ENCODE results near the gene SMC4. TPM values are rescaled to one million over a fixed set of nuclear protein-coding genes. Genes with fewer than 3 reads are reported as not detected.

Gene SMC4
- total RNA-seq, 1 experiment from 2014 or later, result 183 TPM

DNA sequence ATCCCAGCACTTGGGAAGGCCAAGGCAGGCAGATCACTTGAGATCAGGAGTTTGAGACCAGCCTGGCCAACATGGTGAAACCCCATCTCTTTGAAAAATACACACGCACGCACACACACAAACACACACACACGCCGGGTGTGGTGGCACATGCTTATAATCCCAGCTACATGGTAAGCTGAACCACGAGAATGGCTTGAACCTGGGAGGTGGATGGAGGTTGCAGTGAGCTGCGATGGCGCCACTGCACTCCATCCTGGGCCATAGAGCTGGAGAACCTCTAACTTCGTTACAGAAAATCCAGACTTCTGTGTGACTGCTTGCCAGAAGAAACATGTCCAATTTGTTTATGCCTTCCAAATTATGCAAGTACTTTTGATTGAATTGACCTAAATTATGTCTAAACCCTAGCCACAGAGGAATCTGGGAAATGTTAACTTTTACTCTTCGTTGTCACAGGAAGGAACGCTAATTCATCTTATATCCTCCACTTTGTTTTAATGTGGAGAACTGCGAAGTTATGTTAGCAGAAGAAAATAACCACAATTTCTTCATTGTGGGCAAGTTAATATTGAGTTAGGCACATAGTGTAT, 28.5 kb downstream of the SMC4 start:
- Histone ChIP-seq H3K27ac (ENCODE audit: low read length) (no peak overlapping the region), H3K4me2 (ENCODE audit: low read length) (no peak overlapping the region), H3K9ac (ENCODE audit: low read length) (no peak overlapping the region), H3F3A (ENCODE audit: low read length, unreplicated experiment) (peaks cover 5% of the 10 kb centered on the region), H3K36me3 (ENCODE audit: low read depth, low read length) (peaks cover 93% of the 10 kb centered on the region), H3K9me2 (replicated peaks; ENCODE audit: low read length) (no peaks in the 10 kb centered on the region), H2AFZ (ENCODE audit: low read length) (no peak overlapping the region), H3K27me3 (ENCODE audit: low read length) (no peaks in the 10 kb centered on the region), H3K79me2 (ENCODE audit: low read length) (peaks cover 13% of the 10 kb centered on the region; the same call in 1 of the 2 replicates), H3K4me1 (ENCODE audit: insufficient read depth, low read length) (no peaks in the 10 kb centered on the region), H3K9me3 (ENCODE audit: low read length) (no peaks in the 10 kb centered on the region), H4K20me1 (ENCODE audit: low read length) (peaks cover 7% of the 10 kb centered on the region; the same call in 1 of the 2 replicates), H3K4me3 (ENCODE audit: low read length) (no peak overlapping the region)
- TF ChIP-seq EZH2 (IDR thresholded peaks at IDR 0.05; ENCODE audit: low read length, unreplicated experiment), result no peak
- no peak for TF ChIP-seq EZH2phosphoT487 (IDR thresholded peaks at IDR 0.05; ENCODE audit: borderline replicate concordance, low read length)
- TF ChIP-seq, protein P1, sequence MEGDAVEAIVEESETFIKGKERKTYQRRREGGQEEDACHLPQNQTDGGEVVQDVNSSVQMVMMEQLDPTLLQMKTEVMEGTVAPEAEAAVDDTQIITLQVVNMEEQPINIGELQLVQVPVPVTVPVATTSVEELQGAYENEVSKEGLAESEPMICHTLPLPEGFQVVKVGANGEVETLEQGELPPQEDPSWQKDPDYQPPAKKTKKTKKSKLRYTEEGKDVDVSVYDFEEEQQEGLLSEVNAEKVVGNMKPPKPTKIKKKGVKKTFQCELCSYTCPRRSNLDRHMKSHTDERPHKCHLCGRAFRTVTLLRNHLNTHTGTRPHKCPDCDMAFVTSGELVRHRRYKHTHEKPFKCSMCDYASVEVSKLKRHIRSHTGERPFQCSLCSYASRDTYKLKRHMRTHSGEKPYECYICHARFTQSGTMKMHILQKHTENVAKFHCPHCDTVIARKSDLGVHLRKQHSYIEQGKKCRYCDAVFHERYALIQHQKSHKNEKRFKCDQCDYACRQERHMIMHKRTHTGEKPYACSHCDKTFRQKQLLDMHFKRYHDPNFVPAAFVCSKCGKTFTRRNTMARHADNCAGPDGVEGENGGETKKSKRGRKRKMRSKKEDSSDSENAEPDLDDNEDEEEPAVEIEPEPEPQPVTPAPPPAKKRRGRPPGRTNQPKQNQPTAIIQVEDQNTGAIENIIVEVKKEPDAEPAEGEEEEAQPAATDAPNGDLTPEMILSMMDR (conservative IDR thresholded peaks at IDR 0.05; ENCODE audit: low read depth, low read length), result no peak
- DNase-seq, result no peak
- ChIA-PET POLR2A (ENCODE audit: unreplicated experiment) (no interaction called here), CTCF (no interaction called here)
- BruUV-seq (replicated peaks), result no TSS peak
- no peak for ATAC-seq
- intact Hi-C loops (cut with micrococcal nuclease), result no loop called here

DNA sequence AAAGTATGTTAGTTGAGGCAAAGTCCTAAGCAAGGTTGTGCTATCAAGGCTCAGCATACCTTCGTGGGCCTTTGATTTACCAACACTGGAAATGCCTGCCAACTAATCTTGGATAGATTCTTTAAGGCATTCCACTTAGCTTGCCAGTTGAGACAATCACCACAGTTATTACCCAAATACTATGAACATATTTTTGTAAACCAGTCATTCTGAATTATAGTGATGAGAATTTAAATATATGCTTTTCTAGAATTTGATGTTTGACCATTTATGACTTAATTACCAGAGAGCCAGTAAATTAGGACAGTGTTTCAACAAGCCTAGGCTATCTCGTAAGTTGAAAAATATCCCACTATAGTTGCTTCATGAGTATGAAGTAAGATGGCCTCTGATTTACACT, 34.6 kb downstream of the SMC4 start:
- ChIA-PET POLR2A (ENCODE audit: unreplicated experiment) (interaction anchor here (0.5 kb wide), 1 partner anchor 1059 kb away, joined by 4 read pairs; no protein-coding TSS in a partner anchor), CTCF (no interaction called here)
- peaks cover 8% of the 10 kb centered on the region for H3F3A ChIP-seq (ENCODE audit: low read length, unreplicated experiment)
- H3K9me3 ChIP-seq (ENCODE audit: low read length), result no peaks in the 10 kb centered on the region
- H3K9ac ChIP-seq (ENCODE audit: low read length), result no peak overlapping the region
- intact Hi-C loops (cut with micrococcal nuclease), result loop anchor here (10.0 kb wide), 1 partner anchor 51 kb away; no protein-coding TSS in a partner anchor
- peaks cover 81% of the 10 kb centered on the region for H3K36me3 ChIP-seq (ENCODE audit: low read depth, low read length)
- no TSS peak for BruUV-seq (replicated peaks)
- H3K4me3 ChIP-seq (ENCODE audit: low read length), result no peak overlapping the region
- H3K27me3 ChIP-seq (ENCODE audit: low read length), result no peaks in the 10 kb centered on the region
- H3K27ac ChIP-seq (ENCODE audit: low read length), result no peak overlapping the region
- H3K4me1 ChIP-seq (ENCODE audit: insufficient read depth, low read length), result no peaks in the 10 kb centered on the region
- H3K9me2 ChIP-seq (replicated peaks; ENCODE audit: low read length), result no peaks in the 10 kb centered on the region
- no peak overlapping the region for H3K4me2 ChIP-seq (ENCODE audit: low read length)
- H2AFZ ChIP-seq (ENCODE audit: low read length), result no peak overlapping the region
- ATAC-seq (no peak), DNase-seq (no peak)
- TF ChIP-seq EZH2 (IDR thresholded peaks at IDR 0.05; ENCODE audit: low read length, unreplicated experiment) (no peak), EZH2phosphoT487 (IDR thresholded peaks at IDR 0.05; ENCODE audit: borderline replicate concordance, low read length) (no peak)
- TF ChIP-seq, protein P1 (conservative IDR thresholded peaks at IDR 0.05; ENCODE audit: low read depth, low read length), result no peak
- H4K20me1 ChIP-seq (ENCODE audit: low read length), result peaks cover 19% of the 10 kb centered on the region
- H3K79me2 ChIP-seq (ENCODE audit: low read length), result peaks cover 47% of the 10 kb centered on the region

DNA sequence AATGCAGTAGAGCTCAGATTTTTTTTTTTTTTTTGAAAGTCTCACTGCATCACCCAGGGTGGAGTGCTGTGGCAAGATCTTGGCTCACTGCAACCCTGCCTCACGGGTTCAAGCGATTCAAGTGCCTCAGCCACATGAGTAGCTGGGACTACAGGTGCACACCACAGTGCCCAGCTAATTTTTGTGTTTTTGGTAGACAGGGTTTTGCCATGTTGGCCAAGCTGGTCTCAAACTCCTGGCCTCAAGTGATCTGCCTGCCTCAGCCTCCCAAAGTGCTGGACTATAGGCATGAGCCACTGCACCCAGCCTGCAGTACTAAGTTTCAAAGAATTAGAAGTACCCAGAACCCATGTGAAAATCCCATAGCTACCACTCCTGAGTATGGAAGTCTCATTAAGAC, 35.6 kb downstream of the SMC4 start:
- no peaks in the 10 kb centered on the region for H3K9me2 ChIP-seq (replicated peaks; ENCODE audit: low read length)
- no peaks in the 10 kb centered on the region for H3K9me3 ChIP-seq (ENCODE audit: low read length)
- ChIA-PET CTCF (no interaction called here), POLR2A (ENCODE audit: unreplicated experiment) (interaction anchor here (0.6 kb wide), 2 partner anchors 14 to 227 kb away, joined by 4 to 6 read pairs; no protein-coding TSS in a partner anchor)
- ATAC-seq (no peak), DNase-seq (no peak)
- no peak overlapping the region for H2AFZ ChIP-seq (ENCODE audit: low read length)
- TF ChIP-seq, protein P1 (conservative IDR thresholded peaks at IDR 0.05; ENCODE audit: low read depth, low read length), result no peak
- TF ChIP-seq EZH2phosphoT487 (IDR thresholded peaks at IDR 0.05; ENCODE audit: borderline replicate concordance, low read length), result no peak
- no peak for TF ChIP-seq EZH2 (IDR thresholded peaks at IDR 0.05; ENCODE audit: low read length, unreplicated experiment)
- H3K27ac ChIP-seq (ENCODE audit: low read length), result no peak overlapping the region
- H3K27me3 ChIP-seq (ENCODE audit: low read length), result no peaks in the 10 kb centered on the region
- peaks cover 75% of the 10 kb centered on the region for H3K36me3 ChIP-seq (ENCODE audit: low read depth, low read length)
- intact Hi-C loops (cut with micrococcal nuclease), result loop anchor here (10.0 kb wide), 1 partner anchor 50 kb away; no protein-coding TSS in a partner anchor
- H3K4me2 ChIP-seq (ENCODE audit: low read length), result no peak overlapping the region
- H3F3A ChIP-seq (ENCODE audit: low read length, unreplicated experiment), result peaks cover 8% of the 10 kb centered on the region
- peaks cover 54% of the 10 kb centered on the region for H3K79me2 ChIP-seq (ENCODE audit: low read length)
- H3K4me3 ChIP-seq (ENCODE audit: low read length), result no peak overlapping the region
- BruUV-seq (replicated peaks), result no TSS peak
- H3K4me1 ChIP-seq (ENCODE audit: insufficient read depth, low read length), result no peaks in the 10 kb centered on the region
- no peak overlapping the region for H3K9ac ChIP-seq (ENCODE audit: low read length)
- peaks cover 19% of the 10 kb centered on the region for H4K20me1 ChIP-seq (ENCODE audit: low read length)
